Activated CD8-positive, alpha-beta memory T cell treated with anti-CD3 and anti-CD28 coated beads, Interleukin-2, amount 10 ng/mL, durations not matched to agents 7 days and 5 days (primary cell): ENCODE measurements around the gene RBM22. TPM values are rescaled to one million over a fixed set of nuclear protein-coding genes. Genes with fewer than 3 reads are reported as not detected.
"Not testable (repeated sequence)": the region's sequence is repeated elsewhere in the genome, so short reads cannot be mapped to it uniquely, and the experiment has no call there.

ENCODE experiments used
- ATAC-seq: fragments of 150-1000 bp; cut with Tn5 transposase; one replicate; pipeline ENCODE4 v1.10.0; 2021; ENCODE audit warnings: moderate library complexity
- CTCF ChIA-PET: fragments of 350-600 bp; sonication (Branson Sonifier 250); formaldehyde crosslinking; loops from one replicate; lab custom pipeline; 2021; ENCODE audit warnings: antibody characterized with exemption; lab: Charles Lee
- DNase-seq: peaks from one replicate; pipeline ENCODE4 v3.0.0-alpha.2; 2020
- H3K27ac Mint-ChIP-seq: one replicate; pipeline ENCODE4 v1.8.0; 2021; ENCODE audit warnings: mild to moderate bottlenecking, mixed read lengths
- H3K27me3 Mint-ChIP-seq: one replicate; pipeline ENCODE4 v1.8.0; 2021; ENCODE audit warnings: mixed read lengths
- H3K36me3 Mint-ChIP-seq: one replicate; pipeline ENCODE4 v1.8.0; 2021; ENCODE audit warnings: mild to moderate bottlenecking, mixed read lengths
- H3K4me1 Mint-ChIP-seq: one replicate; pipeline ENCODE4 v1.8.0; 2021; ENCODE audit warnings: mixed read lengths
- H3K4me3 Mint-ChIP-seq: one replicate; pipeline ENCODE4 v1.8.0; 2021; ENCODE audit warnings: mild to moderate bottlenecking, moderate library complexity, mixed read lengths
- H3K9me3 Mint-ChIP-seq: one replicate; pipeline ENCODE4 v1.8.0; 2022; ENCODE audit warnings: low read depth, mixed read lengths
- total RNA-seq, 2 experiments: library from RNA; stranded (reverse); gene quantifications; one replicate each; pipeline ENCODE4 v1.2.3, GENCODE V29; 2021

Gene RBM22
- total RNA-seq, result 10 to 100 TPM; 63.3 to 78.7 TPM

DNA sequence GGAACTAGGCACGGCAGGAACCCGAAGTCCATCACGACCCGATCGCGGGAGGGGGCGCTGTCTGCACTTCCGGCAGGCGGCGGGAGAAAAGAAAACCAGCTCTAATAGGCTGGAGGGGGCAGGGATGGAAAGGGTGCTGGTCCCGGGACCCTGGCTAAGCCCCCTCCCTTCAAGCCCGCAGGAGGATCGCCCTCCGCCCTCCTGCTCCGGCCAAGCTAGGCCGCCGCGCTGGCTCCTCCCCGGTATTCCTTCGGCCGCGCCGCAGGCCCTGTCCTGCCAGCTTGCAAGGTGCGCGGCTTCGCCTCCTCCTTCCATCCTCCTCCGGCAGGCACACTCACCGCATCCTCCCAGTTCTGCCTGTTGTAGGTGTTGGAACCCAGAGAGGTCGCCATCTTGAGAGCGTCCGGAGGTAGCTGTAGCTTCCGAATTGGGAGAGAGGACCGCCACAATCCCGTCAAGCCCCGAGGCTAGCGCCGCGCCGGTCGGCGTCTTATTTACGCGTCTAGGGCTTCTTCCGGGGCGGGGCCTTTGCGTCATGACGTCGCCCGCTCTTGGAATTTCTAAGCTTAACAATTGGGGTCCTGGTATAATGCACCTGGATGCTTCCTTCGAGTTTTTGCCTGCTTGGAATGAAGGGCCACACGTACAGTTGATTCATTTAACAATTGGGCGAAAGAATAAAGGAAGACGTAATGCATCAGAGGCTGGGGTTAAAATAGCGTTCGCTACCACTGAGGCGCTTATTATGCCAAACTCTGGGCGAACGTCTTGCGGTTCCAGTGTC, at the start of gene RBM22:
RBM22 (minus strand) TSS at position 469 of the 784 bp plus-strand sequence; CDS start at position 392, 77 bp downstream.
- no peak within 1 kb of the TSS for H3K4me3 Mint-ChIP-seq
- no peaks in the 10 kb centered on the region for H3K27me3 Mint-ChIP-seq
- peaks cover 7% of the 10 kb centered on the region for H3K4me1 Mint-ChIP-seq
- H3K9me3 Mint-ChIP-seq, result no peaks in the 10 kb centered on the region
- H3K27ac Mint-ChIP-seq, result no peak within 1 kb of the TSS
- peak; percentile 95 for DNase-seq
- peaks cover 17% of the 10 kb centered on the region for H3K36me3 Mint-ChIP-seq
- peak; percentile 97 for ATAC-seq
- CTCF ChIA-PET, result interaction anchor here (0.7 to 6.1 kb wide), 33 partner anchors 9 to 552 kb away, joined by 3 to 73 read pairs (median 5); partner anchors contain the start of genes DCTN4, GM2A, IRGM and SMIM3

DNA sequence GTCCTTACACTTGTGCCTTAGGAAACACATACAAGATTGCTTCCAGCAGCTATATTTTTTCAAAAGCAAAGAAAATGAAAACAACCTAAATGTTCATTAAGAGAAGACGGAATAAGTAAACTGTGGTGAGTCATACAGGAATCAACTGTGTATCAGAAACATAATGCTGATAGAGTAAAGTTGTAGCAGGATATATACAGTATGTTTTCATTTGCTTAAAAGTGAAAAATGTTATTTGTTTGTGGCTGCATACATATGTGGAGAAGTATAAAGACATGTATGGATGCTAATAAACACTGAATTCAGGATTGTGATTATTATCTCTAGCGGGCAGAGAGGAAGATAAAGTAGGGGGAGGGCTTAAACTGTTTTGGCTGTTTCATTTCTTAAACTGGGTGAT, 49.6 kb upstream of the RBM22 start:
- no peak overlapping the region for H3K4me3 Mint-ChIP-seq
- no peaks in the 10 kb centered on the region for H3K27me3 Mint-ChIP-seq
- no peak for DNase-seq
- H3K27ac Mint-ChIP-seq, result peak overlapping the region; percentile 67
- no peak for ATAC-seq
- CTCF ChIA-PET, result interaction anchor here (0.7 to 1.7 kb wide), 5 partner anchors 9 to 50 kb away, joined by 3 to 10 read pairs (median 4); partner anchors contain the start of genes DCTN4, RBM22 and SMIM3
- H3K9me3 Mint-ChIP-seq, result peaks cover under 1% of the 10 kb centered on the region
- H3K36me3 Mint-ChIP-seq, result peaks cover 58% of the 10 kb centered on the region
- peaks cover 38% of the 10 kb centered on the region for H3K4me1 Mint-ChIP-seq

DNA sequence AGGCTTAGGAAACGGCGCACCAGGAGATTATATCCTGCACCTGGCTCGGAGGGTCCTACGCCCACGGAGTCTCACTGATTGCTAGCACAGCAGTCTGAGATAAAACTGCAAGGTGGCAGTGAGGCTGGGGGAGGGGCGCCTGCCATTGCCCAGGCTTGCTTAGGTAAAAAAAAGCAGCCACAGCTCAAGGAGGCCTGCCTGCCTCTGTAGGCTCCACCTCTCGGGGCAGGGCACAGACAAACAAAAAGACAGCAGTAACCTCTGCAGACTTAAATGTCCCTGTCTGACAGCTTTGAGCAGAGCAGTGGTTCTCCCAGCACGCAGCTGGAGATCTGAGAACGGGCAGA, 42.3 kb upstream of the RBM22 start:
- H3K27me3 Mint-ChIP-seq, H3K27ac Mint-ChIP-seq, H3K9me3 Mint-ChIP-seq, CTCF ChIA-PET, H3K4me3 Mint-ChIP-seq, DNase-seq, ATAC-seq: not testable (repeated sequence)
- H3K36me3 Mint-ChIP-seq, result peaks cover 57% of the 10 kb centered on the region
- H3K4me1 Mint-ChIP-seq, result peaks cover 44% of the 10 kb centered on the region

DNA sequence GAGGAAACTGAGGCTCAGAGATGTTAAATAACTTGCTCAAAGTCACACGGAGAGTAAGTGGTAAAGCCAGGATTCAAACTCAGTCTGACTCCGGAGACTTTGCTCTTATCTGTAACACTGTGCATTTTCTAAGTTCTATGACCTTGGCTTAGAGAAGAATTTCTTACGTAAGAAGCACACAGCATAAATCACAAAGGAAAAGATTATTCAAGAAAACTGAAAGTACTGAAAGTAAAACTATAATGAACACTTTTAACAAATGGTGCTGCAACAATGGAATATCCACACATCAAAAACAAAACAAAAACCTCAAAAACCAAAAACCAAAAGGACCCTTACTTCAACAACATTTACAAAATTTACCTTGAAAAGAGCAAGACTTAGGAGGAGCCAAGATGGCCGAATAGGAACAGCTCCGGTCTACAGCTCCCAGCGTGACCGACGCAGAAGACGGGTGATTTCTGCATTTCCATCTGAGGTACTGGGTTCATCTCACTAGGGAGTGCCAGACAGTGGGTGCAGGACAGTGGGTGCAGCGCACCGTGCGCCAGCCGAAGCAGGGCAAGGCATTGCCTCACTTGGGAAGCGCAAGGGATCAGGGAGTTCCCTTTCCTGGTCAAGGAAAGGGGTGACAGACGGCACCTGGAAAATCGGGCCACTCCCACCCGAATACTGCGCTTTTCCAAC, 41.7 kb upstream of the RBM22 start:
- not testable (repeated sequence) for H3K9me3 Mint-ChIP-seq, H3K27me3 Mint-ChIP-seq, ATAC-seq, DNase-seq
- Mint-ChIP-seq H3K27ac (peak overlapping the region; percentile 61), H3K4me1 (peaks cover 49% of the 10 kb centered on the region), H3K36me3 (peaks cover 58% of the 10 kb centered on the region), H3K4me3 (peak overlapping the region; percentile 11)
- CTCF ChIA-PET, result interaction anchor here (1.6 kb wide), 1 partner anchor 42 kb away, joined by 8 read pairs; the partner anchor contains the start of gene RBM22

DNA sequence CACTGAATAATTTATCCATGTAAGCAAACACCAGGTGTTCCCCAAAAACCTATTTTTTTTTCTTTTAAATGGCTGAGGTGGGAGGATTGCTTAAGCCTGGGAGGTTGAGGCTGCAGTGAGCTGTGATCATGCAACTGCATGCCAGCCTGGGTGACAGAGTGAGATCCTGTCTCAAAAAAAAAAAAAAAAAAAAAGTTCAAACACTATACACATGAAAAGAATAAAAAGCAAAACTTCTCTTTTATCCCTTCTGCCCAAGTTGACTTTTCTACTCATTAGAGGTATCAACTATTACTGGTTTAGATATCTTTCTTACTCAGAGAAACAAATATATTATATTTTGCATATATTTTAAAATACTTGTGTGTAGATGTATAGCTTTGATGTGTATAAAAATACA, 40.1 kb upstream of the RBM22 start:
- Mint-ChIP-seq H3K36me3 (peaks cover 68% of the 10 kb centered on the region), H3K4me3 (no peak overlapping the region), H3K4me1 (peaks cover 65% of the 10 kb centered on the region), H3K9me3 (peaks cover 5% of the 10 kb centered on the region), H3K27me3 (no peaks in the 10 kb centered on the region), H3K27ac (no peak overlapping the region)
- CTCF ChIA-PET, result interaction anchor here (0.9 to 1.6 kb wide), 2 partner anchors 14 to 40 kb away, joined by 3 to 8 read pairs; partner anchors contain the start of gene RBM22
- ATAC-seq (no peak), DNase-seq (no peak)

DNA sequence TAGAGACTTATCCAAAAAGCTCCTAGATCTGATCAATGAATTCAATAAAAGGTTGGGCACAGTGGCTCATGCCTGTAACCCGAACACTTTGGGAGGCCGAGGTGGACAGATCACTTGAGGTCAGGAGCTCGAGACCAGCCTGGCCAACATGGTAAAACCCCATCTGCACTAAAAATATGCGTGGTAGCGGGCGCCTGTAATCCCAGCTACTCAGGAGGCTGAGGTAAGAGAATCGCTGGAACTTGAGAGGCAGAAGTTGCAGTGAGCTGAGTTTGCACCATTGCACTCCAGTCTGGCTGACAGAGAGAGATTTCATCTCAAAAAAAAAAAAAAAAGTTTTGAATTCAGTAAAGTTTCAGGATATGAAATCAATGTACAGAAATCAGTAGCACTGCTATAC, 38.0 kb upstream of the RBM22 start:
- H3K27me3 Mint-ChIP-seq, result no peaks in the 10 kb centered on the region

DNA sequence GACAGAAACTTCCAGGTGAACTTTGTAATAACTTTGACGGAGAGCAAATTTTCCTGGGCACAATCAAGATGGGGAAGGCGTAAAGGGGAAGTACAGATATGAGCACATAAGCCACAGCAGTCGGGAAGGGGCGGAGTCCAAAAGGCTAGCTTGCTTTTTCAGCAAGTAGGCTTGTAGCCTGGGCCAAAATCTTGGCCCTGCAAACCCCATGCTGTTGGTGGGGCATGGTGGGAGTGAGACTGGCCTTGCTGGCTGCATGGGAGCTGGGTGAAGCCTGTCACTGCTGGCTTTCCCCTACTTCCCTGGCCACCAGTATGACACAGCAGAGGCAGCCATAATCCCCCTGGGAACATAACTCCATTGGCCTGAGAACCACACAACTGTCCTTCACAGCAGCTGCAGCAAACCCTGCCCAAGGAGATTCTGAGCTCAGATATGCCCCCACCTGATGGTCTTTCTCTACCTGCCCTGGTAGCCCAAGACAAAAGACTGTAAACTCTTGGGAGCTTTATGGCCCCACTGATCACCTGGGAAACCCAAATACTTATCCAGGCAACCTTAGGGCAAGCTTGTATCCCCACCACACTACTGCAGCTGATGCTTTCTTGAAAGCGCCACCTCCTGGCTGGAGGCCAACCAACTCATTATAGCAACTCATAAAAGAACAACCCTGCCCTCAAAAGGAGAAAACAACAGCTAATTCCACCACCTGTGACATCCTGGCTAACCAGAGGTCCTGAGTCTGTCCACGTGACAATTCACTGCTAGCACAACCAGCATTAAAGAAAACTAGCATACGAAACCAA, 33.9 kb upstream of the RBM22 start:
- no peaks in the 10 kb centered on the region for H3K27me3 Mint-ChIP-seq
- H3K4me1 Mint-ChIP-seq, result peaks cover 59% of the 10 kb centered on the region
- peak overlapping the region; percentile 57 for H3K27ac Mint-ChIP-seq
- ATAC-seq, result peak; percentile 70
- CTCF ChIA-PET, result interaction anchor here (1.1 to 3.6 kb wide), 9 partner anchors 14 to 112 kb away, joined by 3 to 18 read pairs (median 5); partner anchors contain the start of genes DCTN4, IRGM, RBM22 and SMIM3
- H3K4me3 Mint-ChIP-seq, result peak overlapping the region; percentile 5
- peak; percentile 69 for DNase-seq
- peaks cover 77% of the 10 kb centered on the region for H3K36me3 Mint-ChIP-seq
- H3K9me3 Mint-ChIP-seq, result peaks cover 2% of the 10 kb centered on the region

More for the DNA sequence above, 38.0 kb upstream of the RBM22 start:
- no peak for ATAC-seq
- Mint-ChIP-seq H3K36me3 (peaks cover 81% of the 10 kb centered on the region), H3K4me3 (no peak overlapping the region), H3K4me1 (peaks cover 81% of the 10 kb centered on the region), H3K27ac (peak overlapping the region; percentile 97), H3K9me3 (peaks cover 2% of the 10 kb centered on the region)
- CTCF ChIA-PET, result interaction anchor here (0.6 to 1.1 kb wide), 3 partner anchors 38 to 43 kb away, joined by 3 read pairs; partner anchors contain the start of gene RBM22
- DNase-seq, result no peak

DNA sequence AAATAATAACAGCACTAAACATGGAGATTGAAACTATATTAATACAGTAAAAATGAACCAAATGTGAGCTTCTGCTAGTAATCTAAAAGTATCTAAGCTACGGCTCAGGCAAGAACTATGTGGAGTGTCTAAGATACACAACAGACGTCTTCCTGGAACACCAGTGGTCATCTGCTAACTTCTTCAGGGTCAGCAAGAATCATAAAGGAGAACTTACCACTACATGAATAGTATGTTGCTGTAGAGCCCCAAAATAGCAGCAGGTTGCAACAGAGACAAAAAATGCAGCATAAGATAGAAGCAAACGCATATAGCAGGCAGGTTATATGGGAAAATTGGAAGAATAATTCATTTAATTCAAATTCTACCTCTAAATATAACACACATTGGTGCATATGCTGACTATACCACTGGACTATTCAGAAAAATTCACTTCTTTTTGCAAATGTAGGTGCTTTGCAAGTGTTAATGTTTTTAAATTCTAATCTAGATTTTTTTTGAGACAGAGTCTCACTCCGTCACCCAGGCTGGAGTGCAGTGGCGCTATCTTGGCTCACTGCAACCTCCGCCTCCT, 30.9 kb upstream of the RBM22 start:
- no peak overlapping the region for H3K27ac Mint-ChIP-seq

DNA sequence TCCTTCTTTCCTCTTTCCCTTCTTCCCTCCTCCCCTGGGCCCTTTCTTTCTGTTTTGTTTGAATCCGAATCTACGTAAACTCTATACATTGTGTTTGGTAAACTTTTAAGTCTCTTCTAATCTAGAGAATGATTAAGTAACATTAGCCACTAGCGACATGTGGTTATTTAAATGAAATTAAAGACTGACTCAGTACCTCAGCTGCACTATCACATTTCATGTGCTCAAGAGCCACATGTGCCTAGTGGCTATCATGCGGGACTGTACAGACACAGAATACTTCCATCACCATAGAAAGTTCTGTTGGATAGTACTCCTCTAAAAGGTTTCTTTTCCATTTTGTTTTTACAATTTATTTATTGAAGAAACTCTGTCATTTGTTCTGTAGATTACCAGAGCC, 29.0 kb upstream of the RBM22 start:
- CTCF ChIA-PET, result no interaction called here
- peaks cover 49% of the 10 kb centered on the region for H3K36me3 Mint-ChIP-seq
- peak overlapping the region; percentile 1 for H3K27ac Mint-ChIP-seq
- H3K9me3 Mint-ChIP-seq, result no peaks in the 10 kb centered on the region
- H3K4me3 Mint-ChIP-seq, result no peak overlapping the region
- DNase-seq (no peak), ATAC-seq (no peak)
- peaks cover 11% of the 10 kb centered on the region for H3K4me1 Mint-ChIP-seq
- no peaks in the 10 kb centered on the region for H3K27me3 Mint-ChIP-seq

More for the DNA sequence above, 30.9 kb upstream of the RBM22 start:
- Mint-ChIP-seq H3K36me3 (peaks cover 66% of the 10 kb centered on the region), H3K9me3 (peaks cover 2% of the 10 kb centered on the region), H3K27me3 (no peaks in the 10 kb centered on the region), H3K4me3 (no peak overlapping the region), H3K4me1 (peaks cover 29% of the 10 kb centered on the region)
- CTCF ChIA-PET, result interaction anchor here (1.2 kb wide), 1 partner anchor 115 kb away, joined by 3 read pairs; the partner anchor contains the start of gene IRGM
- DNase-seq, result no peak
- no peak for ATAC-seq

DNA sequence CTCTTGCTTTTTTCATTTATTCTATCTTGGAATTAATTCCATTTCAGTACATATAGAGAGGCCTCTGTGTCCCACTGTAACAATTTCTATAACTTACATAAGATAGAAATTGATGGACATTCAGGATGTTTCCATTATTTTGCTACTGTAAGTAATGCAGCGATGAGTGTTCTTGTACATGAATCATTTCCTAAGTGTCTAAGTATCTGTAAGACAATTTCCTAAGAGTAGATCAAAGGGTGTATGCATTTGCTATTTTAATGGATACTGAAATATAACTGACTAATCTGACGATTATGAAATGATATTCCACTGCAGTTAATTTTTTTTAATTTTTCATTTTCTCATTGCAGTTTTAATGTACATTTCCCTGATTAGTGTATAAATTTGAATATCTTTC, 23.0 kb upstream of the RBM22 start:
- H3K27me3 Mint-ChIP-seq, result no peaks in the 10 kb centered on the region
- H3K36me3 Mint-ChIP-seq, result peaks cover 52% of the 10 kb centered on the region
- no peaks in the 10 kb centered on the region for H3K4me1 Mint-ChIP-seq
- no peaks in the 10 kb centered on the region for H3K9me3 Mint-ChIP-seq
- DNase-seq (no peak), ATAC-seq (no peak)
- no peak overlapping the region for H3K4me3 Mint-ChIP-seq
- CTCF ChIA-PET, result interaction anchor here (0.8 kb wide), 1 partner anchor 23 kb away, joined by 3 read pairs; the partner anchor contains the start of gene RBM22
- no peak overlapping the region for H3K27ac Mint-ChIP-seq

DNA sequence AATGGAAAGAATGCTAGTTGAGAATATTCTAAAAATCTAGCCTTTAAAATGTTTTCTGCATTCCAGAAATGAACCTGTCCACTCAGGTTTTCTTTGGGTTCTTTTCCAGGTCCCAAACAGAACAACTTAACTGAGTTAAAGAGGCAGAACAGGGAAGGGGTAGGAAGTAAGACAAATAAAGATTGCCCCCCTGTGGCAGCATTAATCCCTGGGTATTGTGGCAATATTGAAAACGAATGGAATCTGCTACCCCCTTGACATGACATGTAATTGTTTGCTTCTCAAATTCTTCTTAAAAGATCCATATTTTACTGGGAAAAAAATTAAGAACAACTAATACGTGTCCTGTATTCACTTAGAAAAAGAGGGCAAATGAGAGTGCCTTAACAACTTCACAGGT, 9.3 kb upstream of the RBM22 start:
- DNase-seq (no peak), ATAC-seq (no peak)
- Mint-ChIP-seq H3K36me3 (peaks cover 26% of the 10 kb centered on the region), H3K9me3 (no peaks in the 10 kb centered on the region), H3K4me1 (no peaks in the 10 kb centered on the region), H3K27me3 (no peaks in the 10 kb centered on the region), H3K4me3 (no peak overlapping the region), H3K27ac (no peak overlapping the region)
- CTCF ChIA-PET, result interaction anchor here (1.1 kb wide), 1 partner anchor 10 kb away, joined by 5 read pairs; the partner anchor contains the start of gene RBM22

DNA sequence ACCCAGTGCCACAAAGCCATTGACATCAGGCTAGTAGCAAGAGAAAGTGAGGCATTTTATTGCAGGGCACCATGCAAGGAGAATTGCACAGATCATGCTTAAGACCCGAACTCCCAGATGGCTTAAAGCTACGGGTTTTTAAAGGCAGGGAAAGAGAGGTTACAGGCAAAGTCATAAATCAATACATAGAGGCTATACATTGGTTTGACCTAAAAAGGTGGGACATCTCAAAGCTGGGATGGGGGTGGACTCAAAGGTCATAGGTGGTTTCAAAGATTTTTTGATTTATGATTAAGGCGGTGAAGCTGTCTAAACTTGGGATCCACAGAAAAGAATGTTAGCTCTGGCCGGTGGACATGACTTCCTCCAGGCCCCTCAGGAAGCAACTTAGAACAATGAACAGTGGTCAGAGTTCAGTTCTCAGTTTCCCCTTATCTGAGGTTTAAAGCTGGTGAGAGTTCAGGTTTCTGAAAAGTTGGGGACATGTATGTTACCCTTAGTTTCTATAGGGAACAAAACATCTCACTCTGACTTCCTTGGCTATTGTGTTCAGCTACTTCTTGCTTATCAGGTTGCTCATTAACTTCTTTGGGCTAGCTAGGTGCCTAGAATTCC, 6.0 kb upstream of the RBM22 start:
- Mint-ChIP-seq H3K27me3 (no peaks in the 10 kb centered on the region), H3K36me3 (peaks cover 24% of the 10 kb centered on the region), H3K4me1 (peaks cover 2% of the 10 kb centered on the region), H3K4me3 (no peak overlapping the region), H3K9me3 (no peaks in the 10 kb centered on the region), H3K27ac (no peak overlapping the region)
- no peak for DNase-seq
- no peak for ATAC-seq
- CTCF ChIA-PET, result no interaction called here
